Measurements from ENCODE around the gene AK5. TPM values are rescaled to one million over a fixed set of nuclear protein-coding genes. Genes with fewer than 3 reads are reported as not detected.
"Not testable (repeated sequence)": the region's sequence is repeated elsewhere in the genome, so short reads cannot be mapped to it uniquely, and the experiment has no call there.

AK5 gene
- total RNA-seq, 2 donors from 2014 or later, result 4.4 to 7.2 TPM

GRCh38 chr1:77514921-77515776 is 233.3 kb downstream of the AK5 start:
- DNase-seq (no peak), ATAC-seq (replicated peaks in 1 of 2) (no peak)
- H3K36me3 Mint-ChIP-seq (ENCODE audit: insufficient read depth in 2 of 2), result peaks cover 4 to 6% of the 10 kb centered on the region in 2 donors
- H3K4me3 Mint-ChIP-seq, result no peak overlapping the region
- peaks cover 3 to 6% of the 10 kb centered on the region in 2 donors for H3K9me3 Mint-ChIP-seq
- H3K27me3 Mint-ChIP-seq (ENCODE audit: low read depth), result no peaks in the 10 kb centered on the region
- H3K27ac Mint-ChIP-seq, result no peak overlapping the region
- H3K4me1 Mint-ChIP-seq (ENCODE audit: low read depth), result peaks cover 7% of the 10 kb centered on the region

DNA sequence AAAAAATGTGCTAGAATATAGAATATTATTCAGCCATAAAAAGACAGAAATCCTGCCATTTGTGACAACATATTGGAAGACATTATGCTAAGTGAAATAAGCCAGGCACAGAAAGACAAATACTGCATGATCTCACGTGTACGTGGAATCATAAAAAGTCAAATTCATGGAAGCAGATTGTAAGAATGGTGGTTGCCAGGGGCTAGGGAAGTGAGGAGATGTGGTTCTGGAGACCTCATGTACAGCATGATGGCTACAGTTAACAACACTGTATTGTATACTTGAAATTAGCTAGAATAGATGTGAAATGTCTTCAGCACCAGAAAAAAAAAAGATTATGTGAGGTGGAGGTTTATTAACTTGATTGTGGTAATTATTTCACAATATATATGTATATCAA is 234.3 kb downstream of the AK5 start:
- H3K9me3 Mint-ChIP-seq, result peaks cover 6 to 9% of the 10 kb centered on the region in 2 donors
- H3K4me3 Mint-ChIP-seq, result no peak overlapping the region
- no peak overlapping the region for H3K27ac Mint-ChIP-seq
- H3K27me3 Mint-ChIP-seq (ENCODE audit: low read depth), result no peaks in the 10 kb centered on the region
- peaks cover 7% of the 10 kb centered on the region for H3K4me1 Mint-ChIP-seq (ENCODE audit: low read depth)
- DNase-seq, result no peak
- no peak for ATAC-seq (replicated peaks in 1 of 2)
- H3K36me3 Mint-ChIP-seq (ENCODE audit: insufficient read depth in 2 of 2), result peaks cover 4 to 11% of the 10 kb centered on the region in 2 donors

DNA sequence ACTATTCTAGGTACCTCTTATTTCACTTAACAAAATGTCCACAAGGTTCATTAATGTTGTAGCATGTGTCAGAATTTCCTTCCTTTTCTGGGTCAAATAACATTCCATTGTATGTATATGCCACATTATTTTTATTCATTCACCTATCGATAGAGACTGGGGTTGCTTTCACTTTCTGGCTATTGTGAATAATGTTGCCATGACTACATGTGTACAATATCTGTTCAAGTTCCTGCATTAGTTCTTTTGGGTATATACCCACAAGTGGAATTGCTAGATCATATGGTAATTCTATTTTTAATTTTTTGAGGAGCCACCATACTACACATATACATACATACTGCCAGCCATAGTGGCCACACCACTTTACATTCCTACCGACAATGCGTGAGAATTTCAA is 242.2 kb downstream of the AK5 start:
- Mint-ChIP-seq H3K9me3 (peaks cover 3 to 5% of the 10 kb centered on the region in 2 donors), H3K4me1 (ENCODE audit: low read depth) (peaks cover 5% of the 10 kb centered on the region), H3K27me3 (ENCODE audit: low read depth) (no peaks in the 10 kb centered on the region), H3K36me3 (ENCODE audit: insufficient read depth in 2 of 2) (peaks cover 0 to 10% of the 10 kb centered on the region in 2 donors), H3K27ac (no peak overlapping the region), H3K4me3 (no peak overlapping the region)
- DNase-seq (no peak), ATAC-seq (replicated peaks in 1 of 2) (no peak)

DNA sequence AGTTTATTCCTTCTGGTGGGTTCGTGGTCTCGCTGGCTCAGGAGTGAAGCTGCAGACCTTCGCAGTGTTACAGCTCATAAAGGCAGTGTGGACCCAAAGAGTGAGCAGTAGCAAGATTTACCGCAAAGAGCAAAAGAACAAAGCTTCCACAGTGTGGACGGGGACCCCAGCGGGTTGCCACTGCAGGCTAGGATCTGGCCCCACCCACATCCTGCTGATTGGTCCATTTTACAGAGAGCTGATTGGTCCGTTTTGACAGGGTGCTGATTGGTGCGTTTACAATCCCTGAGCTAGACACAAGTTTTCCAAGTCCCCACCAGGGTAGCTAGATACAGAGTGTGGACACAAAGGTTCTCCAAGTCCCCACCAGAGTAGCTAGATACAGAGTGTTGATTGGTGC is 249.3 kb downstream of the AK5 start:
- not testable (repeated sequence) for H3K4me1 Mint-ChIP-seq (ENCODE audit: low read depth); H3K27ac Mint-ChIP-seq; H3K9me3 Mint-ChIP-seq; H3K27me3 Mint-ChIP-seq (ENCODE audit: low read depth); H3K36me3 Mint-ChIP-seq (ENCODE audit: insufficient read depth in 2 of 2); ATAC-seq (replicated peaks in 1 of 2); H3K4me3 Mint-ChIP-seq; DNase-seq

DNA sequence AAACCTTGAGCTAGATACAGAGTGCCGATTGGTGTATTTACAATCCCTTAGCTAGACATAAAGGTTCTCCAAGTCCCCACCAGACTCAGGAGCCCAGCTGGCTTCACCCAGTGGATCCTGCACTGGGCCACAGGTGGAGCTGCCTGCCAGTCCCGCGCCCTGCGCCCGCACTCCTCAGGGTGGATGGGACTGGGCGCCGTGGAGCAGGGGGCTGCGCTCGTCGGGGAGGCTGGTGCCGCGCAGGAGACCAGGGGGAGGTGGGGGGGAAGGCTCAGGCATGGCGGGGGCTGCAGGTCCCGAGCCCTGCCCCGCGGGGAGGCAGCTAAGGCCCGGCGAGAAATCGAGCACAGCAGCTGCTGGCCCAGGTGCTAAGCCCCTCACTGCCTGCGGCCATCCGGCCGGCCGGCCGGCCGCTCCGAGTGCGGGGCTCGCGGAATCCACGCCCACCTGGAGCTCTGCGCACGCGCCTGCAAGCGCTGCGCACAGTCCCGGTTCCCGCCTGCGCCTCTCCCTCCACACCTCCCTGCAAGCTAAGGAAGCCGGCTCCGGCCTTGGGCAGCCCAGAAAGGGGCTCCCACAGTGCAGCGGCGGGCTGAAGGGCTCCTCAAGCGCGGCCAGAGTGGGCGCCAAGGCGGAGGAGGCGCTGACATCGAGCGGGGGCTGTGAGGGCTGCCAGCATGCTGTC is 249.9 kb downstream of the AK5 start:
- H3K4me1 Mint-ChIP-seq (ENCODE audit: low read depth); H3K4me3 Mint-ChIP-seq; H3K9me3 Mint-ChIP-seq; H3K27ac Mint-ChIP-seq; ATAC-seq (replicated peaks in 1 of 2); H3K27me3 Mint-ChIP-seq (ENCODE audit: low read depth); H3K36me3 Mint-ChIP-seq (ENCODE audit: insufficient read depth in 2 of 2); DNase-seq: not testable (repeated sequence)

DNA sequence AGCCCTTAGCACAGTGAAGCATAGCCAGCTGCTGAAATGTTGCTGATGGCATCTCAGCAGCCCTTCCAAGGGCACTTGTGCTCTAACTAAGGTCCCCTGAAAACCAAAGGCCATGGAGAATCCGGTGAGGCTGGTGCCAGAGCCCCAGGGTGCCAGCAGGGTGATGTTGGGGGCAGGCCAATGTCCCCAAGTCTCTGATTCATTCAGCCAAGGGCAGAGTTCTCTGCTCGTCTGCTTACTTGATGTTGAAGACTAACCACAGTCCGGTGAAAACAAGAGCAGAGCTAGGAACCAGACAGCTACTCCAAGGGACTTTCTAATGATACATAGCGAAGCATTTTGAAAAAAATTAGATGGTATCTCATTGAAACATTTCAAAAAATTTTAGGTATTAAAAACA is 250.8 kb downstream of the AK5 start:
- DNase-seq (no peak), ATAC-seq (replicated peaks in 1 of 2) (peak in 1 of 2 donors; percentile 47)
- peaks cover 9% of the 10 kb centered on the region for H3K4me1 Mint-ChIP-seq (ENCODE audit: low read depth)
- peaks cover 0 to 1% of the 10 kb centered on the region in 2 donors for H3K9me3 Mint-ChIP-seq
- H3K36me3 Mint-ChIP-seq (ENCODE audit: insufficient read depth in 2 of 2), result peaks cover 0 to 3% of the 10 kb centered on the region in 2 donors
- no peak overlapping the region for H3K27ac Mint-ChIP-seq
- no peak overlapping the region for H3K4me3 Mint-ChIP-seq
- H3K27me3 Mint-ChIP-seq (ENCODE audit: low read depth), result no peaks in the 10 kb centered on the region

- DNase-seq (peak; percentile 53 to 59), ATAC-seq (replicated peaks in 1 of 2) (no peak)
- H3K4me1 Mint-ChIP-seq (ENCODE audit: low read depth), result peaks cover 9% of the 10 kb centered on the region
- H3K4me3 Mint-ChIP-seq, result no peak overlapping the region
- H3K27me3 Mint-ChIP-seq (ENCODE audit: low read depth), result no peaks in the 10 kb centered on the region
- H3K9me3 Mint-ChIP-seq, result peaks cover 0 to 1% of the 10 kb centered on the region in 2 donors
- H3K27ac Mint-ChIP-seq, result no peak overlapping the region
- peaks cover 0 to 3% of the 10 kb centered on the region in 2 donors for H3K36me3 Mint-ChIP-seq (ENCODE audit: insufficient read depth in 2 of 2)
Measured at GRCh38 chr1:77533660-77534305, 252.0 kb downstream of the AK5 start.

GRCh38 chr1:77534456-77534855 is 252.6 kb downstream of the AK5 start:
- Mint-ChIP-seq H3K4me1 (ENCODE audit: low read depth) (peaks cover 9% of the 10 kb centered on the region), H3K36me3 (ENCODE audit: insufficient read depth in 2 of 2) (peaks cover 0 to 3% of the 10 kb centered on the region in 2 donors)
- no peak for ATAC-seq (replicated peaks in 1 of 2)

GRCh38 chr1:77536813-77537212 is 255.0 kb downstream of the AK5 start:
- peaks cover 9% of the 10 kb centered on the region for H3K4me1 Mint-ChIP-seq (ENCODE audit: low read depth)
- peaks cover 0 to 1% of the 10 kb centered on the region in 2 donors for H3K9me3 Mint-ChIP-seq
- ATAC-seq (replicated peaks in 1 of 2), result no peak
- no peak overlapping the region for H3K4me3 Mint-ChIP-seq
- no peaks in the 10 kb centered on the region for H3K36me3 Mint-ChIP-seq (ENCODE audit: insufficient read depth in 2 of 2)
- H3K27ac Mint-ChIP-seq, result no peak overlapping the region
- H3K27me3 Mint-ChIP-seq (ENCODE audit: low read depth), result no peaks in the 10 kb centered on the region
- DNase-seq, result no peak

More at GRCh38 chr1:77534456-77534855, 252.6 kb downstream of the AK5 start:
- H3K27ac Mint-ChIP-seq, result no peak overlapping the region
- H3K9me3 Mint-ChIP-seq, result peaks cover 0 to 1% of the 10 kb centered on the region in 2 donors
- no peaks in the 10 kb centered on the region for H3K27me3 Mint-ChIP-seq (ENCODE audit: low read depth)
- no peak for DNase-seq
- H3K4me3 Mint-ChIP-seq, result no peak overlapping the region

- no peaks in the 10 kb centered on the region for H3K36me3 Mint-ChIP-seq (ENCODE audit: insufficient read depth in 2 of 2)
- peaks cover 1% of the 10 kb centered on the region for H3K4me1 Mint-ChIP-seq (ENCODE audit: low read depth)
- DNase-seq (no peak), ATAC-seq (replicated peaks in 1 of 2) (no peak)
- no peaks in the 10 kb centered on the region for H3K9me3 Mint-ChIP-seq
- H3K4me3 Mint-ChIP-seq, result no peak overlapping the region
- no peak overlapping the region for H3K27ac Mint-ChIP-seq
- H3K27me3 Mint-ChIP-seq (ENCODE audit: low read depth), result no peaks in the 10 kb centered on the region
Measured at GRCh38 chr1:77538956-77539518, 257.2 kb downstream of the AK5 start.

- Mint-ChIP-seq H3K9me3 (no peaks in the 10 kb centered on the region), H3K4me1 (ENCODE audit: low read depth) (no peaks in the 10 kb centered on the region), H3K4me3 (no peak overlapping the region), H3K36me3 (ENCODE audit: insufficient read depth in 2 of 2) (no peaks in the 10 kb centered on the region), H3K27ac (no peak overlapping the region), H3K27me3 (ENCODE audit: low read depth) (no peaks in the 10 kb centered on the region)
- DNase-seq (no peak), ATAC-seq (replicated peaks in 1 of 2) (no peak)
Measured at GRCh38 chr1:77539519-77540142, 257.8 kb downstream of the AK5 start.

DNA sequence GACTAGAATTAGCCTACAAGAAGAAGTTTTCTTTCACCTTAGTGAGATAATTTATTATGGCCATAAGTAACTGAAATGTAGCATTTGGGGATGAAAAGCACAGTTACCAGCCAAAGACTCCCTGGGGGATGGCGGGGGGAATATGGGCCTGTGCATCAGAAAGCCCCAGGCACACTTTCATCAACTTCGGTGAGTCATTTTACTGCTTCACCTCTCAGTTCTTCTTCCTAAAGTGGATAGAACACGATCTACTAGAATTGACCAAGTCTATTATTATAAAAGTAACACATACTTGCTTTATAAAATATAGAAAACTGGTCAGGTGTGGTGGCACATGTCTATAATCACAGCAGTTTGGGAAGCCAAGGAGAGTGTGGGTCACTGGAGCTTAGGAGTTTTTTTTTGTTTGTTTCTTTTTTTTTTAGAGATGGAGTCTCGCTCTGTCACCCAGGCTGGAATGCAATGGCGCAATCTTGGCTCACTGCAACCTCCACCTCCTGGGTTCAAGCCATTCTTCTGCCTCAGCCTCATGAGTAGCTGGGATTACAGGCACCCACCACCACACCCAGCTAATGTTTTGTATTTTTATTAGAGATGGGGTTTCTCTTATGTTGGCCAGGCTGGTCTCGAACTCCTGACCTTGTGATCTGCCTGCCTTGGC is 258.8 kb downstream of the AK5 start:
- Mint-ChIP-seq H3K27ac (no peak overlapping the region), H3K36me3 (ENCODE audit: insufficient read depth in 2 of 2) (no peaks in the 10 kb centered on the region), H3K9me3 (no peaks in the 10 kb centered on the region), H3K27me3 (ENCODE audit: low read depth) (no peaks in the 10 kb centered on the region), H3K4me1 (ENCODE audit: low read depth) (no peaks in the 10 kb centered on the region), H3K4me3 (no peak overlapping the region)
- ATAC-seq (replicated peaks in 1 of 2) (no peak), DNase-seq (no peak)

All from activated T-cell treated with anti-CD3 and anti-CD28 coated beads, Interleukin-2, amount 50 U/mL, for 72 hours (primary cell).